ENCODE data around the gene MIXL1.
"Not testable (repeated sequence)": the region's sequence is repeated elsewhere in the genome, so short reads cannot be mapped to it uniquely, and the experiment has no call there.

MIXL1 gene

DNA sequence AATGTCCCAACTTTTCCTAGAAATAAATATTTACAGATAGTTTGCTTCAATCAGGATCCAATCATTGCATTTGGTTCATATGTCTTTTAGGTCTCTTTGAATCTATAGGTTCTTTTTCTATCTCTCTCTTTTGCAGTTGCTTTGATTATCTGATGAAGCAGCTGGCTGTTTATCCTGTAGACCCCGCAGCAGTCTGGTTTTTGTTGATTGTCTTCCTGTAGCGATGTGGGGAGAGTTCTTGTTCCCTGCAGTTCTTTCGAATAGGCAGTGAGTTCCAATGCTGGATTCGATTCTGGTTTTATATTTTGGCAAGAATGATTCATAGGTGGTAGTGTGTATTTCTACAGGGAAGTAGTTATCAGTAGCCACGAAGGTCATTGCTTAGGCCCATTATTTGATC lies 7.4 kb upstream of the MIXL1 start:
- no peak for DNase-seq

GRCh38 chr1:226217273-226217672 lies 6.2 kb upstream of the MIXL1 start:
- DNase-seq, result no peak

DNA sequence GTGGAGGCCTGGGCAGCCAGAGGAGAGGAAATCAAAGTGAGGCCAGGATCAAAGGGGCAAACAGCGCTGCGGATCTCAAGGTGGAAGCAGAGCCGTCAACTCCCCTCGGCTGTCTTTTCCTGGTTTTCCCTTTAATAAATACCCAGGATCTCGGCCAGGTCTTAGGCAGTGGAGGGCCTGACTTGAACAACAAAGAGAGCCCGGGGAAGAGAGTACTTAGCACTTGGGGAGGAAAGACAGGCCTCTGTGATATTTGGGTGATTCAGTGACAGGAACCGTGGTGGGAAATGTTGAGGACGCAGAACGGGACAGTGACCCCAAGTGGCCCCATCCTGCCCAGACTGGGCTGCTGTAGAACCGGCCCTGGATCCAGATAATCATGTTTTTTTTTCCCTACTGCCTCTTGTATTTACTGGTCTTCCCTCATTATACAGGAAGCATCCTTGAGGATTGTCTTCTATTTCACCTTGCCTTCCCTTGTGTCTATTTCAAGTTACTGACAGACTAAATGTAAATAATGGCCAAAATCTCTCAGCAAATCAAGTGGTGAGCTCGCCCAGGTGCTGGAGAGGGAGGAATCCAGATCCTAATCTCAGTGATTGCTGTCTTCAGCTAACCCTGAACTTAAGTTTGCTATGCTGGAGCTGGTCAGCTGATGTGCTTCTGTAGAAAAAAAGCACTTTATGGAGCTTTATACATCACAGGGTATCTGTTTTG lies 2.8 kb upstream of the MIXL1 start:
- DNase-seq, result no peak

GRCh38 chr1:226222686-226223085 lies 778 bp upstream of the MIXL1 start:
- DNase-seq, result no peak

DNA sequence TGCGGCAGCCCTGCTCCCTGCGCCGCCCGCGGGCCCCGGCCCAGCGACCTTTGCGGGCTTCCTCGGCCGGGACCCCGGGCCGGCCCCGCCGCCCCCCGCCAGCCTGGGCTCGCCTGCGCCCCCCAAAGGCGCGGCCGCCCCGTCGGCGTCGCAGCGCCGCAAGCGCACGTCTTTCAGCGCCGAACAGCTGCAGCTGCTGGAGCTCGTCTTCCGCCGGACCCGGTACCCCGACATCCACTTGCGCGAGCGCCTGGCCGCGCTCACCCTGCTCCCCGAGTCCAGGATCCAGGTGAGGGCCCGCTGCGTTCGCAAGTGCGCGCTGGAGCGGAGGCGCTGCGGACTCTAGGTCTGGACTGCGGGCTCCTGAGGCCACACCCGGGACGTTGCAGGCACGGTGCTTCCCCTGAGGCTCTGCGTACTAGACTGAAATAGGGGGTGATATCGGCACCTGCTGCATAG lies 351 bp downstream of the MIXL1 start:
- DNase-seq, result peak; percentile 13

DNA sequence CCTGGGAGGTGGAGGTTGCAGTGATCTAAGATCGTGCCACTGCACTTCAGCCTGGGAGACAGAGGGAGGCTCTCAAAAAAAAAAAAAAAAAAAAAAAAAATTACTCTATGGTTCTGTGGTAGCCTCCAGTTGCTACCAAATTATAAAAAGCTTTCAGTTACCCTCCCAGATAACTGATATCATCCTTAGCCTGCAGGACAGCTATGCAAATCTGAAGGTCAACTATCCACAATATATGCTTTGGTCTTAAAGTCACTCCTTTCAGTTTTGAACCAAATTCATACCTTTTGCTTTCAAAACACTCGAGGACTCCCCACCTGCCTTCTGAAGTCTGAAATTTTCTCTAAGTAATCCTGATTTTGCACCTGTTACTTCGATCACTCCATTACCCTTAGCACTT lies 3.1 kb downstream of the MIXL1 start:
- DNase-seq, result no peak

DNA sequence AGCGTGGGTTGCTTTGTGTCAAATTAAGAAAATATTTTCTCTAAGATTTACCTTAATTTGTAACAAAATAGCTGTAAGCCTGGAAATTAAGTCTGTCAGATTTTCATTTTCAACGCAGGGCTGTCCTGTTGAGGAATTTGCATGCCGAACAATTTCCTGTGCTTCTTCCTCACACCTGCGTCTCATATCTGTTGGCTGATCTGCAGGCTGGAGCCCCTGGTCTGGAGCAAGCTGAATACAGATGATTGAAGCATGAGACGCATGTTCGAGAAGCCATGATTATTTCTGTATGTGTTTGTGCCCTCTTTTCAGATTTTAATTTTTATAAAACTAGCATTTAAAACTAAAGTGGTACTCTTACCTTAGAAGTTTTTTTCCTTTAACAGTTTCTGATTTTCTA lies 9.8 kb downstream of the MIXL1 start:
- no peak for DNase-seq

DNA sequence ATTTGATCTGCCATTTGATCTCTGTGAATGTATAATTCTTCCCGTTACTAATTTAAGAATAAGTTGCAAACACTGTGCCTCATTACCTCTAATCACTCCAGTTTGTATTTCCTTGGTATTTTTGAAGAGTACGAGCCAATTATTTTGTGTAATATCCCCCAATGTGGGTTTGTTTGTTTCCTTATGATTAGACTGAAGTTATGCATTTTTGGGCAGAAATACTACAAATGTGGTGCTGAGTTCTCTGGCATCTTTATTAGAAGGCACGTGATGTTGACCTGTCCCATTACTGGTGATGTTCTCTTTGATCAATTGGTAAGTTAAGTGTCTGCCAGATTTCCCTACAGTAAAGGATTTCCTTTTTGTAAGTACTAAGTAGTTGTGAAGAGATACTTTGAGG lies 10.3 kb downstream of the MIXL1 start:
- DNase-seq, result no peak

DNA sequence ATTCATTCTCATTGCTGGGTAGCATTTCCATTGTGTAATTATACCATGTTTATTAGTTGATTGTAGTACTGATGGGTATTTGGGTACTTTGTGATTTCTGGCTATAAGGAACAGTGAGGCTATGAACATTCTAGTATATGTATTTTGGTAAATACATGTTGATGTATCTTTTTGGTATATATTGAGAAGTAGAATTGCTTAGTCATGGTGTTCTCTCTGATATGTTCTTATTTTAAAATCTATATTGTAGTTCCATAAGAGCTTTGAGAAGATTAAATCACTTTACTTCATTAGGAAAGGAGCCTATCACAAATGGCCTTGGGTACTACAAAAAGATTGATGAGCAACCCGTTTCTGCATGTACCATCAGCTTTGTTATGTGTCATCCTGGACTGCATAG lies 13.4 kb downstream of the MIXL1 start:
- no peak for DNase-seq

- no peak for DNase-seq
Measured at GRCh38 chr1:226239421-226239820, 16.0 kb downstream of the MIXL1 start.

DNA sequence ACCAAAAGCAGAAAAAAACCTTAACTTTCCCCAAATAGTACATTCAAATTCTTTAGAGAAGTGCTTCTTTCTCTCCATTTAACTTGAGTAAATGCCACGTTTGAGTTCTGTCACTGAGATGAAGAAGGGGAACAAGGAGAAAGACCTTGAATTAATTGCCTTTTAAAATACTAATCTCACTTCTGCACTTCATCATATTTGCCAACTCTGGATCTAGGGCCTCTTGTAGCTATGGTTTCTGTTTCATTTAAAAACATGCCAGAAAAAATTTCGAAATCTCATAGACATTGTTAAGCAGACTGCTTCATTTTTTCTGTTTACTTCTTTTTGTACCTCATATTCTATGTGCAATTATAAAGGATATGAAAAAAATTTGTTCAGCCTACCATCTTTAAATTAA lies 24.6 kb downstream of the MIXL1 start:
- no peak for DNase-seq

GRCh38 chr1:226248796-226249195 lies 25.3 kb downstream of the MIXL1 start:
- DNase-seq, result no peak

- DNase-seq, result no peak
Measured at GRCh38 chr1:226250511-226250910, 27.0 kb downstream of the MIXL1 start.

- DNase-seq, result not testable (repeated sequence)
Measured at GRCh38 chr1:226252841-226253240, 29.4 kb downstream of the MIXL1 start.

DNA sequence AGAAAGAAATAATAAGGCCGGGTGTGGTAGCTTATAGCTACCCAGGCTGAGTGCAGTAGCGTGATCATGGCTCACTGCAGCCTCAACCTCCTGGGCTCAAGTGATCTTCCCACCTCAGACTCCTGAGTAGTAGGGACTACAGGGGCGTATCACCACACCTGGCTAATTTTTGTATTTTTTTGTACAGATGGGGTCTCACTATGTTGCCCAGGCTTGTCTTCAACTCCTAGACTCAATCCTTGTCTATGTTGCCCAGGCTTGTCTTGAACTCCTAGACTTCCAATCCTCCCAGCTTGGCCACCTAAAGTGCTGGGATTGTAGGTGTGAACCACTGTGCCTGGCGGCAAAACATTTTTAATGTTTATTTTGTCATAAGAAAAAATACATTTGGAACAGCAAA lies 30.5 kb downstream of the MIXL1 start:
- no peak for DNase-seq

GRCh38 chr1:226255380-226255779 lies 31.9 kb downstream of the MIXL1 start:
- DNase-seq, result no peak

DNA sequence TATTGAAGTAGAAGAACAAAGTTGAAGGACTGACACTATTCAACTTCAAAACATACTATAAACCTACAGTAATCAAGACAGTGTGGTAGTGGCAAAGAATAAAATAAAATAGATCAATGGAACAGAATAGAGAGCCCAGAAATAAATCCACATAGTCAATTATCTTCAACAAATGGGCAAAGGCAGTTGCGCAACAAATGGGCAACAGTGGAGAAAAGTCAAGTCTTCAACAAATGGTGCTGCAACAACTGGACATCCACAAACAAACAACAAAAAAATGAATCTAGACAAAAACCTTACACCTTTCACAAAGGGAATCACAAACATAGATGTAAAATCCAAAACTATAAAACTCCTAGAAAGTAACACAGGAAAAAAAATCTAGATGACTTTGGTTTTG lies 38.4 kb downstream of the MIXL1 start:
- no peak for DNase-seq

GRCh38 chr1:226268421-226269124 lies 45.1 kb downstream of the MIXL1 start:
- no peak for DNase-seq

GRCh38 chr1:226272233-226272902 lies 48.9 kb downstream of the MIXL1 start:
- DNase-seq, result not testable (repeated sequence)

GRCh38 chr1:226274138-226274537 lies 50.7 kb downstream of the MIXL1 start:
- DNase-seq, result no peak

DNA sequence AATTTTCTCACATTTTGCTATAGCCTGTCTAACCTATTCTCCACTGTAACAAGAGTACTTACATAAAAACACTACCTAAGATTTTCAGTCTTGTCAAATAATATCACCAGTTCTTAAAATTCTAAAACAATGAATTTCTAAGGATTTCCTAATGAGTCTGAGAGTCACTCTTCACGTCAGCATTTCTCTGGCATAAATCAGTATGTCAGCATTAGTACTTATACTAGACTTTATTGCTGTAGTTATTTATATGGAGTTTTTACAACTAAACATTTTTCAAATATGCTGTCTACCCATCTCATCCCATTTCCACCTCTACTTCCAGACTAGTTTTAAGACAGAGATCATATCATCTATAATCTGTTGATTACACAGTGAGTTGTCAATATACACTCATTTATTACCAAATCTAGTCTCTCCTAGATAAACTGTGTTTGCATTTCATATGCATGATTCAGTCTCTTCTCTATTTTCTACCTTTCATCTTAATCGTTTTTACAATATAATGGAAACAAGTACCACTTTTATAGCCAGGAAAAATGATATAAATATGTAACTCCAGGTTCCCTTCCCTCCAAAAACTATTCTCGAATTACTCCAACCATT lies 52.7 kb downstream of the MIXL1 start:
- DNase-seq, result no peak
